HEK293 (cell line): ENCODE data around the gene MUC4.
"Not testable (repeated sequence)": the region's sequence is repeated elsewhere in the genome, so short reads cannot be mapped to it uniquely, and the experiment has no call there.

Experiments used
- CTCF ChIA-PET: fragments of 350-600 bp; formaldehyde crosslinking; extraction: SDS; loops from one replicate; lab custom pipeline; 2021; ENCODE audit warnings: antibody characterized with exemption; lab: Yijun Ruan, JAX
- POLR2A ChIA-PET: fragments of 300-600 bp; formaldehyde crosslinking; extraction: SDS; loops from one replicate; lab custom pipeline; 2020; ENCODE audit warnings: antibody characterized with exemption, inconsistent platforms; lab: Yijun Ruan, JAX
- H3K27ac ChIP-seq: fragments of 200-500 bp; sonication (Bioruptor generic); 2 replicates; pipeline ENCODE4 v1.5.1; 2014; ENCODE audit warnings: low read depth, low read length, control low read depth, inconsistent platforms; ENCODE audit errors: extremely low read depth
- H3K36me3 ChIP-seq, 2 experiments: fragments of 200-500 bp in 1 of 2; sonication (Bioruptor generic) in 1 of 2; 1 replicate in 1 of 2; 2 replicates in 1 of 2; pipeline ENCODE4 v1.5.1; 2014 to 2017; ENCODE audit warnings: inconsistent platforms in 2 of 2, low read length in 2 of 2; ENCODE audit not compliant: control insufficient read depth in 2 of 2, insufficient read depth in 1 of 2
- H3K4me1 ChIP-seq: fragments of 200-500 bp; sonication (Bioruptor generic); 2 replicates; pipeline ENCODE4 v1.5.1; 2014; ENCODE audit warnings: mild to moderate bottlenecking, low read length, inconsistent platforms; ENCODE audit not compliant: control insufficient read depth, insufficient read depth
- H3K4me3 ChIP-seq: 2 replicates; pipeline ENCODE4 v1.5.1; 2011; ENCODE audit warnings: low read depth, mild to moderate bottlenecking, control low read depth, low read length, moderate library complexity
- H3K9me3 ChIP-seq: fragments of 200-500 bp; sonication (Bioruptor generic); 2 replicates; pipeline ENCODE4 v1.5.1; 2014; ENCODE audit warnings: low read depth, low read length, inconsistent platforms; ENCODE audit not compliant: control insufficient read depth, insufficient read depth
- BCL6B ChIP-seq: fragments of 450-650 bp; formaldehyde crosslinking; IDR thresholded peaks from 2 replicates; pipeline ENCODE4 v1.5.1; 2017; ENCODE audit warnings: missing biosample characterization, missing genetic modification characterization
- CTCF ChIP-seq: fragments of 450-650 bp; formaldehyde crosslinking; IDR thresholded peaks from 2 replicates; pipeline ENCODE4 v1.5.1; 2016; ENCODE audit warnings: missing biosample characterization, missing genetic modification characterization
- IKZF3 ChIP-seq: fragments of 450-650 bp; IDR thresholded peaks from 2 replicates; pipeline ENCODE4 v1.5.0; 2018; ENCODE audit warnings: missing biosample characterization, mild to moderate bottlenecking, missing genetic modification characterization, moderate library complexity
- KLF17 ChIP-seq: fragments of 450-650 bp; formaldehyde crosslinking; IDR thresholded peaks from 2 replicates; pipeline ENCODE4 v1.5.1; 2016; ENCODE audit warnings: missing biosample characterization, missing genetic modification characterization
- PRDM1 ChIP-seq: fragments of 450-650 bp; formaldehyde crosslinking; IDR thresholded peaks from 2 replicates; pipeline ENCODE4; 2016; ENCODE audit warnings: missing biosample characterization, missing genetic modification characterization
- SCRT1 ChIP-seq: fragments of 450-650 bp; formaldehyde crosslinking; IDR thresholded peaks from 2 replicates; pipeline ENCODE4 v1.5.1; 2016; ENCODE audit warnings: missing biosample characterization, missing genetic modification characterization, borderline replicate concordance
- SCRT2 ChIP-seq: fragments of 450-650 bp; formaldehyde crosslinking; IDR thresholded peaks from 2 replicates; pipeline ENCODE4 v1.5.1; 2016; ENCODE audit warnings: missing biosample characterization, missing genetic modification characterization
- ZBTB48 ChIP-seq: fragments of 450-650 bp; formaldehyde crosslinking; IDR thresholded peaks from 2 replicates; pipeline ENCODE4 v1.5.1; 2016; ENCODE audit warnings: missing biosample characterization, missing genetic modification characterization
- ZIC2 ChIP-seq: fragments of 450-650 bp; formaldehyde crosslinking; IDR thresholded peaks from 2 replicates; pipeline ENCODE4 v1.5.1; 2016; ENCODE audit warnings: missing biosample characterization, missing genetic modification characterization
- ZNF362 ChIP-seq: fragments of 450-650 bp; formaldehyde crosslinking; IDR thresholded peaks from 2 replicates; pipeline ENCODE4 v1.5.1; 2016; ENCODE audit warnings: missing biosample characterization, missing genetic modification characterization
- ZNF558 ChIP-seq: fragments of 450-650 bp; formaldehyde crosslinking; IDR thresholded peaks from 2 replicates; pipeline ENCODE4 v1.5.1; 2016; ENCODE audit warnings: missing biosample characterization, missing genetic modification characterization
- ZNF654 ChIP-seq: fragments of 450-650 bp; formaldehyde crosslinking; IDR thresholded peaks from 2 replicates; pipeline ENCODE4 v1.5.1; 2016; ENCODE audit warnings: low read depth, missing biosample characterization, missing genetic modification characterization

The MUC4 gene

GRCh38 chr3:195784031-195784430 is 27.7 kb downstream of the MUC4 start:
- H3K4me3 ChIP-seq, H3K36me3 ChIP-seq, H3K4me1 ChIP-seq, POLR2A ChIA-PET, H3K9me3 ChIP-seq, H3K27ac ChIP-seq, CTCF ChIA-PET: not testable (repeated sequence)
- TF ChIP-seq SCRT2 (peak; percentile 68; the same call in 1 of the 2 replicates), SCRT1 (tag by site-specific recombination) (peak; percentile 99)

- POLR2A ChIA-PET, CTCF ChIA-PET, H3K9me3 ChIP-seq, H3K4me3 ChIP-seq, H3K4me1 ChIP-seq, H3K27ac ChIP-seq, H3K36me3 ChIP-seq: not testable (repeated sequence)
- peak; percentile 93 for TF ChIP-seq SCRT1 (tag by site-specific recombination)
- TF ChIP-seq SCRT2 = peak; percentile 52
Measured at GRCh38 chr3:195781236-195781635, 30.5 kb downstream of the MUC4 start.

- 0 out of 2 replicates have a peak, but pooled peaks have one; percentile 22 for TF ChIP-seq KLF17
- TF ChIP-seq IKZF3 (tag by site-specific recombination) = no peak
- Histone ChIP-seq H3K4me3 (no peak overlapping the region), H3K36me3 (no peaks in the 10 kb centered on the region), H3K9me3 (no peaks in the 10 kb centered on the region), H3K4me1 (no peaks in the 10 kb centered on the region), H3K27ac (no peak overlapping the region)
- POLR2A ChIA-PET = no interaction called here
- CTCF ChIA-PET = no interaction called here
Measured at GRCh38 chr3:195777975-195778374, 33.8 kb downstream of the MUC4 start.

- Histone ChIP-seq H3K4me1 (no peaks in the 10 kb centered on the region), H3K27ac (no peak overlapping the region), H3K9me3 (no peaks in the 10 kb centered on the region), H3K4me3 (no peak overlapping the region), H3K36me3 (no peaks in the 10 kb centered on the region)
- TF ChIP-seq ZNF362 (no peak), ZNF654 (tag by site-specific recombination) (peak; percentile 36), PRDM1 (tag by site-specific recombination) (no peak), ZNF558 (tag by site-specific recombination) (no peak), CTCF (tag by site-specific recombination) (0 out of 2 replicates have a peak, but pooled peaks have one; percentile 11)
- POLR2A ChIA-PET = no interaction called here
- CTCF ChIA-PET = no interaction called here
Measured at GRCh38 chr3:195774917-195775316, 36.8 kb downstream of the MUC4 start.

- Histone ChIP-seq H3K9me3 (no peaks in the 10 kb centered on the region), H3K27ac (no peak overlapping the region), H3K36me3 (no peaks in the 10 kb centered on the region), H3K4me1 (no peaks in the 10 kb centered on the region), H3K4me3 (no peak overlapping the region)
- POLR2A ChIA-PET = no interaction called here
- no peak for TF ChIP-seq ZBTB48 (tag by site-specific recombination)
- no peak for TF ChIP-seq BCL6B
- peak; percentile 48; the same call in 1 of the 2 replicates for TF ChIP-seq ZIC2 (tag by site-specific recombination)
- CTCF ChIA-PET = no interaction called here
Measured at GRCh38 chr3:195773956-195774537, 37.7 kb downstream of the MUC4 start.
